ENCODE results near the gene NRG3. TPM values are rescaled to one million over a fixed set of nuclear protein-coding genes. Genes with fewer than 3 reads are reported as not detected.

The NRG3 gene
- total and polyA plus RNA-seq, 2 of the 8 experiments (the other 6 are each of a cell fraction or from before 2014, with no cell fraction given), result 4.2 to 5.0 TPM

DNA sequence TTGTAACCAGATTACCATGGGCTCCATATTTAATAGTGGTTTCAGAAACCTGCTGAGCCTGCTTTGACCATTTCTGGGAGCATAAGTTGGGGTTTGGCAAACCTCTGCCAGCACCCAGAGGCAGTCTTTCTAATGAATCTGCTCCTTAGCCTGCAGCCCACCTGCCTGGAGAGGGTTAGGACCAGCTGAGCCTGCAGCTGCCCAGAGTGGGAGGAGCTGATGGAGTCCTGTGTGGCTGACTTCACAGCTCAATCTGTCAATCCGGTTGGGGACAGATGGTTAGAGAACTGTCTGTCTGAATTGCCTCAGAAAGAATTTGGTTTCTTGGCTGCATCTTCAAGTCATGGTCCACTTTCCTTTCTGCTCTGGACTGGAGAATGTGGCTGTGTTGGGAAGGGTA, 444.6 kb downstream of the NRG3 start:
- no peak overlapping the region for H3K23ac ChIP-seq (ENCODE audit: insufficient read length)
- H3K79me1 ChIP-seq (ENCODE audit: low read depth, low read length), result no peaks in the 10 kb centered on the region
- WGBS, 2 experiments (ENCODE audit: extremely low coverage in 1 of 2, insufficient coverage in 1 of 2, insufficient read length in 1 of 2, insufficient replicate concordance in 2 of 2, low coverage in 1 of 2, low lambda C conversion rate in 2 of 2, missing lambda C conversion rate in 1 of 2), result 82% methylated on average over 1 of the region's 1 CpG; no CpG with 5 or more reads in 1 of the 2 experiments
- no peak overlapping the region for H3K4ac ChIP-seq (replicated peaks; ENCODE audit: insufficient read length, low read depth, low read length)
- H2BK5ac ChIP-seq (ENCODE audit: low read depth, low read length), result no peak overlapping the region; the same call in 1 of the 2 replicates
- no peaks in the 10 kb centered on the region for H3K79me2 ChIP-seq (ENCODE audit: control insufficient read depth in 1 of 2, insufficient read depth in 2 of 2, low read length in 2 of 2)
- H3K4me2 ChIP-seq (ENCODE audit: insufficient read depth in 1 of 2, low read depth in 2 of 2, low read length in 2 of 2), result no peak overlapping the region
- no peak overlapping the region for H2BK120ac ChIP-seq (replicated peaks; ENCODE audit: low read depth, low read length)
- no peaks in the 10 kb centered on the region for H4K20me1 ChIP-seq (replicated peaks in 1 of 2; ENCODE audit: control insufficient read depth in 1 of 2, insufficient read depth in 2 of 2, low read length in 2 of 2)
- H3K27ac ChIP-seq (ENCODE audit: low read depth, low read length), result no peak overlapping the region
- no peak overlapping the region for H3K18ac ChIP-seq (ENCODE audit: extremely low read depth, low read length)
- H3K23me2 ChIP-seq (ENCODE audit: low read depth, low read length), result no peaks in the 10 kb centered on the region
- H2AK5ac ChIP-seq (ENCODE audit: low read depth, low read length), result no peak overlapping the region
- H3K36me3 ChIP-seq (ENCODE audit: control insufficient read depth in 2 of 4, insufficient read depth in 4 of 4, low read length in 3 of 4), result no peaks in the 10 kb centered on the region
- H4K5ac ChIP-seq (ENCODE audit: insufficient read length, low read depth, low read length), result no peak overlapping the region
- no peak overlapping the region for H2BK20ac ChIP-seq (ENCODE audit: low read length)
- no peak overlapping the region for H2AFZ ChIP-seq (ENCODE audit: low read length)
- ChIA-PET CTCF (ENCODE audit: partially characterized antibody) (no interaction called here), POLR2A (ENCODE audit: partially characterized antibody) (no interaction called here)
- H3K4me3 ChIP-seq (ENCODE audit: extremely low read depth in 1 of 4, insufficient read depth in 2 of 4, low read depth in 3 of 4, low read length in 4 of 4), result no peak overlapping the region
- peaks cover 0 to 6% (median 2%) of the 10 kb centered on the region in 4 experiments; a peak in 4 of 7 replicates for H3K4me1 ChIP-seq (replicated peaks in 1 of 4; ENCODE audit: control insufficient read depth in 3 of 4, insufficient read depth in 4 of 4, low read length in 3 of 4)
- H2BK12ac ChIP-seq (ENCODE audit: low read depth, low read length), result no peak overlapping the region
- no peak overlapping the region for H3K14ac ChIP-seq (ENCODE audit: insufficient read length)
- no peak for DNase-seq (ENCODE audit: low read depth in 1 of 2, low spot score in 2 of 2)
- no peak overlapping the region for H4K91ac ChIP-seq (replicated peaks; ENCODE audit: insufficient read length, low read length)
- no peak overlapping the region for H4K8ac ChIP-seq (ENCODE audit: extremely low read depth, insufficient read depth, low read length)
- TF ChIP-seq RNF2 (IDR thresholded peaks at IDR 0.05; ENCODE audit: borderline replicate concordance, low read depth, low read length, missing control alignments, poor library complexity, severe bottlenecking), result no peak
- TF ChIP-seq, protein P1, sequence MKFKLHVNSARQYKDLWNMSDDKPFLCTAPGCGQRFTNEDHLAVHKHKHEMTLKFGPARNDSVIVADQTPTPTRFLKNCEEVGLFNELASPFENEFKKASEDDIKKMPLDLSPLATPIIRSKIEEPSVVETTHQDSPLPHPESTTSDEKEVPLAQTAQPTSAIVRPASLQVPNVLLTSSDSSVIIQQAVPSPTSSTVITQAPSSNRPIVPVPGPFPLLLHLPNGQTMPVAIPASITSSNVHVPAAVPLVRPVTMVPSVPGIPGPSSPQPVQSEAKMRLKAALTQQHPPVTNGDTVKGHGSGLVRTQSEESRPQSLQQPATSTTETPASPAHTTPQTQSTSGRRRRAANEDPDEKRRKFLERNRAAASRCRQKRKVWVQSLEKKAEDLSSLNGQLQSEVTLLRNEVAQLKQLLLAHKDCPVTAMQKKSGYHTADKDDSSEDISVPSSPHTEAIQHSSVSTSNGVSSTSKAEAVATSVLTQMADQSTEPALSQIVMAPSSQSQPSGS (IDR thresholded peaks at IDR 0.05; ENCODE audit: low read length), result no peak
- TF ChIP-seq CREB1 (IDR thresholded peaks at IDR 0.05), result no peak
- TF ChIP-seq ASH2L (IDR thresholded peaks at IDR 0.05; ENCODE audit: low read length), result no peak
- no peak for TF ChIP-seq PHF8 (conservative IDR thresholded peaks at IDR 0.05; ENCODE audit: low read depth, low read length)
- TF ChIP-seq BACH1 (IDR thresholded peaks at IDR 0.05; ENCODE audit: low read length), result no peak
- TF ChIP-seq SAP30 (IDR thresholded peaks at IDR 0.05; ENCODE audit: insufficient read depth, insufficient replicate concordance, low read length), result no peak
- TF ChIP-seq RFX5 (IDR thresholded peaks at IDR 0.05; ENCODE audit: borderline replicate concordance, low read depth, low read length), result no peak
- TF ChIP-seq SIRT6 (IDR thresholded peaks at IDR 0.05; ENCODE audit: low read length), result no peak
- TF ChIP-seq SIX5 (IDR thresholded peaks at IDR 0.05; ENCODE audit: low read depth, low read length), result no peak
- TF ChIP-seq JUN (IDR thresholded peaks at IDR 0.05; ENCODE audit: low read depth, low read length), result no peak
- no peak for TF ChIP-seq TEAD4 (IDR thresholded peaks at IDR 0.05; ENCODE audit: low read depth, low read length)
- TF ChIP-seq ZNF274 (IDR thresholded peaks at IDR 0.05; ENCODE audit: borderline replicate concordance, extremely low read depth, low read length), result no peak
- no peak for FAIRE-seq
- no peaks in the 10 kb centered on the region for H3K27me3 ChIP-seq (replicated peaks in 1 of 4; ENCODE audit: control insufficient read depth in 3 of 4, extremely low read depth in 1 of 4, insufficient read depth in 3 of 4, low read length in 3 of 4)
- H3K56ac ChIP-seq (replicated peaks; ENCODE audit: insufficient read length, low read depth, low read length), result no peak overlapping the region
- H3K9me3 ChIP-seq (ENCODE audit: insufficient read depth in 2 of 2, low read depth in 1 of 2, low read length in 1 of 2), result no peaks in the 10 kb centered on the region
- H3K9ac ChIP-seq (replicated peaks in 1 of 4; ENCODE audit: extremely low read depth in 1 of 4, low read depth in 3 of 4, low read length in 3 of 4), result no peak overlapping the region
- H2BK15ac ChIP-seq (ENCODE audit: low read length), result no peak overlapping the region
